SU-DHL-6 (cell line): ENCODE measurements around the gene PDE3A.

Experiments
- H2AFZ ChIP-seq: fragments of 200-600 bp; sonication (generic); 2 replicates; pipeline ENCODE4 v1.6.1; 2014; ENCODE audit warnings: low read depth, mild to moderate bottlenecking, moderate library complexity, mixed read lengths, antibody characterized with exemption, low read length; ENCODE audit not compliant: severe bottlenecking
- H3F3A ChIP-seq: fragments of 200-600 bp; shearing (Covaris generic); 2 replicates; pipeline ENCODE4 v1.6.0; 2016; ENCODE audit warnings: antibody characterized with exemption, mild to moderate bottlenecking; ENCODE audit not compliant: insufficient read depth
- H3K27ac ChIP-seq: fragments of 200-600 bp; sonication (generic); 2 replicates; pipeline ENCODE4 v1.5.1; 2016; ENCODE audit warnings: low read depth, mild to moderate bottlenecking, low read length, moderate library complexity, mixed read lengths
- H3K27me3 ChIP-seq: fragments of 200-600 bp; sonication (generic), shearing (Covaris generic); 2 replicates; pipeline ENCODE4 v1.6.0; 2014; ENCODE audit warnings: mild to moderate bottlenecking, low read length
- H3K36me3 ChIP-seq: fragments of 200-600 bp; sonication (generic); 2 replicates; pipeline ENCODE4 v1.6.1; 2014; ENCODE audit warnings: mild to moderate bottlenecking, low read length, mixed read lengths
- H3K4me2 ChIP-seq: fragments of 300-600, 200-600 bp; shearing (Covaris generic), sonication (generic); 2 replicates; pipeline ENCODE4 v1.6.0; 2014; ENCODE audit warnings: low read length, low read depth, mild to moderate bottlenecking; ENCODE audit not compliant: poor library complexity, severe bottlenecking
- H3K4me3 ChIP-seq: fragments of 200-600 bp; sonication (generic); 2 replicates; pipeline ENCODE4 v1.5.1; 2014; ENCODE audit warnings: antibody characterized with exemption, low read length, mild to moderate bottlenecking, mixed read lengths; ENCODE audit not compliant: insufficient read depth, poor library complexity, severe bottlenecking
- H3K79me2 ChIP-seq: fragments of 200-600 bp; sonication (generic); 2 replicates; pipeline ENCODE4 v1.6.1; 2014; ENCODE audit warnings: mild to moderate bottlenecking, low read length, moderate library complexity; ENCODE audit not compliant: insufficient read depth
- H3K9ac ChIP-seq: fragments of 200-600 bp; sonication (generic); 2 replicates; pipeline ENCODE4 v1.7.0; 2014; ENCODE audit warnings: mild to moderate bottlenecking, low read length
- H3K9me2 ChIP-seq: fragments of 200-600 bp; sonication (generic); replicated peaks from 2 replicates; pipeline ENCODE4 v1.6.1; 2014; ENCODE audit warnings: low read length; ENCODE audit not compliant: insufficient read depth
- H3K9me3 ChIP-seq: fragments of 200-600 bp; sonication (generic); 2 replicates; pipeline ENCODE4 v1.6.1; 2014; ENCODE audit warnings: low read length, mixed read lengths; ENCODE audit not compliant: insufficient read depth
- H4K20me1 ChIP-seq: fragments of 200-600 bp; sonication (generic); 2 replicates; pipeline ENCODE4 v1.6.1; 2014; ENCODE audit warnings: low read depth, mild to moderate bottlenecking, antibody characterized with exemption, low read length, moderate library complexity, mixed read lengths
- CTCF ChIP-seq: fragments of 200-600 bp; sonication (generic); IDR thresholded peaks from one replicate; pipeline ENCODE4 v1.5.1; 2017; ENCODE audit warnings: antibody characterized with exemption, mild to moderate bottlenecking, low read length, moderate library complexity; ENCODE audit not compliant: insufficient read depth, poor library complexity, severe bottlenecking
- EZH2phosphoT487 ChIP-seq: fragments of 200-600 bp; sonication (generic), shearing (Covaris generic); conservative IDR thresholded peaks from 2 replicates; pipeline ENCODE4 v1.6.1; 2018; ENCODE audit warnings: mild to moderate bottlenecking, antibody characterized with exemption, low read length, moderate library complexity, mixed read lengths

Gene PDE3A

GRCh38 chr12:20492251-20492760 lies 124.0 kb downstream of the PDE3A start:
- Histone ChIP-seq H2AFZ (no peak overlapping the region), H3K9ac (no peak overlapping the region), H3K27me3 (no peaks in the 10 kb centered on the region), H4K20me1 (no peaks in the 10 kb centered on the region), H3K4me2 (no peak overlapping the region), H3K9me3 (no peaks in the 10 kb centered on the region), H3K79me2 (no peaks in the 10 kb centered on the region), H3K36me3 (no peaks in the 10 kb centered on the region), H3K9me2 (no peaks in the 10 kb centered on the region), H3K27ac (no peak overlapping the region), H3F3A (no peaks in the 10 kb centered on the region), H3K4me3 (no peak overlapping the region)
- TF ChIP-seq EZH2phosphoT487 (no peak), CTCF (no peak)

DNA sequence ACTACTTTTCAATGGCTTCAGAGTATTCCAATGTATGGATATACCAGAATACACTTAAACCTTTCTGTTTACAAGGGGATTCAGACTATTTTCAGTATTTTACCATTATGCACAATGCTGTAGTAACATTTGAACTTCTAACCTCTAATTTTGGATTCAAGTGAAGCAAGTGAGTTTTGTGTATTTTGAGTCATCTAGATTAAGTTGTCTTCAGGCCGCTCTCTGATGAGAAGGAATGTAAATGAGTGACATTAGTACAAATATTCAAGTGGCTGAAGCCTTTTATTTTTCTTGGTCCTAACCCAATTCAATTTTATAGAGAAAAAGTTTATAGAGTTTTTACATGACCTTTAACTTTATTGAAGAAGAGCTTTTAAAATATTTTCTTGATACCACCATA lies 125.6 kb downstream of the PDE3A start:
- Histone ChIP-seq H3K9me2 (no peaks in the 10 kb centered on the region), H3K27ac (no peak overlapping the region)

GRCh38 chr12:20494851-20495250 lies 126.5 kb downstream of the PDE3A start:
- H2AFZ ChIP-seq, result no peak overlapping the region
- H3K79me2 ChIP-seq, result no peaks in the 10 kb centered on the region
- no peaks in the 10 kb centered on the region for H4K20me1 ChIP-seq
- H3K4me3 ChIP-seq, result no peak overlapping the region
- no peak overlapping the region for H3K4me2 ChIP-seq
- H3K9me2 ChIP-seq, result no peaks in the 10 kb centered on the region
- H3K27me3 ChIP-seq, result no peaks in the 10 kb centered on the region
- no peaks in the 10 kb centered on the region for H3K9me3 ChIP-seq
- no peak overlapping the region for H3K27ac ChIP-seq
- no peaks in the 10 kb centered on the region for H3K36me3 ChIP-seq
- no peak for TF ChIP-seq EZH2phosphoT487
- TF ChIP-seq CTCF, result no peak
- H3F3A ChIP-seq, result no peaks in the 10 kb centered on the region
- no peak overlapping the region for H3K9ac ChIP-seq

More for the DNA sequence above, 125.6 kb downstream of the PDE3A start:
- Histone ChIP-seq H3F3A (no peaks in the 10 kb centered on the region), H3K27me3 (no peaks in the 10 kb centered on the region), H3K4me3 (no peak overlapping the region), H3K79me2 (no peaks in the 10 kb centered on the region), H4K20me1 (no peaks in the 10 kb centered on the region), H3K9ac (no peak overlapping the region), H3K9me3 (no peaks in the 10 kb centered on the region), H3K4me2 (no peak overlapping the region), H2AFZ (no peak overlapping the region), H3K36me3 (no peaks in the 10 kb centered on the region)
- TF ChIP-seq CTCF (no peak), EZH2phosphoT487 (no peak)
